ENCODE results near the gene MYL12A. TPM values are rescaled to one million over a fixed set of nuclear protein-coding genes. Genes with fewer than 3 reads are reported as not detected.

Gene MYL12A
- total RNA-seq, 1 donor from 2014 or later: 992 TPM

DNA sequence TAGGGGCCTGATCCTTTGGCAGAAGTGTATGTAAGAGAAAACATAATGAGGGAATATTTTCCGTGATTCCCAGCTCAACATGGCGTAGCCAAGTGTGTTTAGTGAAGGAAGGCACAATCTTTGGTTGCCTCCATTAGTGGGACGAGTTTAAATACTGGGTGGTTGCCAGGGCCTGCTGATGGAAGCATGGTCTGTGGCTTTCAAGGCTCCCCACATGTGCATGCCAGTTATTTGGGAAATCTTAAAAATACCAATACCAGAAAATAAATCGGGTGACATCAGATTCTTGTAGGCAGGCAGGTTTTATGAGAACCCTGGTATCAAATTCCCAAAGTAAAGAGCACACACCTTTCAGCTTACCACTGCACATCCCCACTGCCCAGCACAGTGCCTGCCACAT lies 7.1 kb downstream of the MYL12A start:
- no peak for DNase-seq (ENCODE audit: low read depth)
- H3K4me3 ChIP-seq (ENCODE audit: low read depth, low read length): no peak overlapping the region
- TF ChIP-seq, protein P1, sequence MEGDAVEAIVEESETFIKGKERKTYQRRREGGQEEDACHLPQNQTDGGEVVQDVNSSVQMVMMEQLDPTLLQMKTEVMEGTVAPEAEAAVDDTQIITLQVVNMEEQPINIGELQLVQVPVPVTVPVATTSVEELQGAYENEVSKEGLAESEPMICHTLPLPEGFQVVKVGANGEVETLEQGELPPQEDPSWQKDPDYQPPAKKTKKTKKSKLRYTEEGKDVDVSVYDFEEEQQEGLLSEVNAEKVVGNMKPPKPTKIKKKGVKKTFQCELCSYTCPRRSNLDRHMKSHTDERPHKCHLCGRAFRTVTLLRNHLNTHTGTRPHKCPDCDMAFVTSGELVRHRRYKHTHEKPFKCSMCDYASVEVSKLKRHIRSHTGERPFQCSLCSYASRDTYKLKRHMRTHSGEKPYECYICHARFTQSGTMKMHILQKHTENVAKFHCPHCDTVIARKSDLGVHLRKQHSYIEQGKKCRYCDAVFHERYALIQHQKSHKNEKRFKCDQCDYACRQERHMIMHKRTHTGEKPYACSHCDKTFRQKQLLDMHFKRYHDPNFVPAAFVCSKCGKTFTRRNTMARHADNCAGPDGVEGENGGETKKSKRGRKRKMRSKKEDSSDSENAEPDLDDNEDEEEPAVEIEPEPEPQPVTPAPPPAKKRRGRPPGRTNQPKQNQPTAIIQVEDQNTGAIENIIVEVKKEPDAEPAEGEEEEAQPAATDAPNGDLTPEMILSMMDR (conservative IDR thresholded peaks at IDR 0.05; ENCODE audit: low read depth, low read length): no peak

DNA sequence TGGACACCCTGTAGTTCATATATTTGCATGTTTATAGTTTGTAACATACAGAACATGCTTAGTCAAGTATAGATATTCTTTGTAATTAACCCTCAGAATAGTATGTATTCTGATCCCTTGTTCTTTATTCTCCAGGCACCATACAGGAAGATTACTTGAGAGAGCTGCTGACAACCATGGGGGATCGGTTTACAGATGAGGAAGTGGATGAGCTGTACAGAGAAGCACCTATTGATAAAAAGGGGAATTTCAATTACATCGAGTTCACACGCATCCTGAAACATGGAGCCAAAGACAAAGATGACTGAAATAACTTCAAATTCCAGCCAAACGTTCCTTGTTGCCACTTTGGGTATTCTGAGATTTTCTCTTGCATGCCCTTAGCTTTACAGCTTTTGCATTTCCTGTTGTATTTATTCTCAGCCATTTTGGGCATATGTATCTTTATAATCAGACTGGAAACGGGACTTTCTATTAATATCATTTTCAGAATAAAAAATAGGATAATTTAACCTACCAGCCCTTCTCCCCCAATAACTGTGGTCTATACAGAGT lies 8.1 kb downstream of the MYL12A start:
- no peak overlapping the region for H3K4me3 ChIP-seq (ENCODE audit: low read depth, low read length)
- TF ChIP-seq, protein P1 (conservative IDR thresholded peaks at IDR 0.05; ENCODE audit: low read depth, low read length): no peak
- no peak for DNase-seq (ENCODE audit: low read depth)

DNA sequence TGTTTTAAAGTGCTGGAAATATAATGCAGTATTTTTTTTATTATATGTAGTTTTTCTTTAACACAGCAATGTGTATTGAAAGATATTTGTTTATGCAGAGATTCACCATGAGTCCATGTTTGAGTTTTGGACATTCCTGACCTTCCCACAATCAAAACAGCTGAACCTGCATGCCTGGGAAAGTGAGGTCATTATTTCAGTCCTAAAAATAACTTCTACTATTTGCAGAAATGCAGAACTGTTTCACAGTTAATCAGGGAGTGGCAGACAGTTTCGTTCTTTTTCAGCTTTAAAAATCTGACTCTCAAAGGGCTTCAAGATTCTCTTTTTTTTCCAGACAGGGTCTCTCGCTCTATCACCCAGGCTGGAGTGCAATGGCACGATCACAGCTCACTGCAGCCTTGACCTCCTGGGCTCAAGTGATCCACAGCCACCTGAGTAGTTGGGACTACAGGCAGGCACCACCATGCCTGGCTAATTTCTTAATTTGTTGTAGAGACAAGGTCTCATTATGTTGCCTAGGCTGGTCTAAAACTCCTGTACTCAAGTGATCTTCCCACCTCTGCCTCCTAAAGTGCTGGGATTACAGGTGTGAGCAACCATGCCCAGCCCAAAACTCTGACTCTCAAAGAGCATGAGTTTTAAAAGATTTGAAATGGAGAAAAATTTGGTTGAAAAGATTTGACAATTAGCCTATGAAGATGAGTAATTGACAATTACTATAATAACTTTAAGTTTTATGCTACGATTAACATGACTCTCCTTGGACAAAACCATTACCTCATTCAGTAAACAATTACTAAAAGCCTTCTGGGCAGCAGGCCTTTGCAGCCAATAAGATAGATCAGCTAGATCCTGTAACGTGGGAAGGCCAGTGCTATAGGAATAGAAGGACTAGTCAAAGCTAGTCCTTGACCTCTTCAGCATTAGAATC lies 9.4 kb downstream of the MYL12A start:
- TF ChIP-seq, protein P1 (conservative IDR thresholded peaks at IDR 0.05; ENCODE audit: low read depth, low read length): no peak
- H3K4me3 ChIP-seq (ENCODE audit: low read depth, low read length): no peak overlapping the region
- DNase-seq (ENCODE audit: low read depth): no peak

DNA sequence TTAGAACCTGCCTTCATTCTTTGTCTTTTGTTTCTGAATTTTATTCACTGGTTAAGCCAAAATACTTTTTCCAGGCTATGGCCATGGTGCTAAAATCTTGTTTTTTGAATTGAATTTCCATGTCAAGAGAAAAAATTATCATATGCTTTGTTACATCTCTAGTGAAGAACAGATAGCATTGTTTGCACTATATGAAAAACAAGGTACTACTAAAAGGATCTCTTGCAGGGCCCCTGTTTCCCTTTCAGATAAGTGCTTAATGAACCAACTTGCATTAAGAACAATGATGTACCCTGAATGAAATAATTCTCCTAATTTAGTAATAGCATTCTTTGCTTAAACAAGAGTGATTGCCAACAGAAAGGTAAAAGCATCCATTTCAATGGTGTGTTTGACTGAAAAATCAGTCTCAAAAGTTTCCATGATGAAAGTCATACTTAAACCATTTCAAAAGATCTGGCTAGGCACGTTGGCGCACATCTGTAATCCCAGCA lies 10.1 kb downstream of the MYL12A start:
- H3K4me3 ChIP-seq (ENCODE audit: low read depth, low read length): no peak overlapping the region
- TF ChIP-seq, protein P1 (conservative IDR thresholded peaks at IDR 0.05; ENCODE audit: low read depth, low read length): no peak
- DNase-seq (ENCODE audit: low read depth): no peak

DNA sequence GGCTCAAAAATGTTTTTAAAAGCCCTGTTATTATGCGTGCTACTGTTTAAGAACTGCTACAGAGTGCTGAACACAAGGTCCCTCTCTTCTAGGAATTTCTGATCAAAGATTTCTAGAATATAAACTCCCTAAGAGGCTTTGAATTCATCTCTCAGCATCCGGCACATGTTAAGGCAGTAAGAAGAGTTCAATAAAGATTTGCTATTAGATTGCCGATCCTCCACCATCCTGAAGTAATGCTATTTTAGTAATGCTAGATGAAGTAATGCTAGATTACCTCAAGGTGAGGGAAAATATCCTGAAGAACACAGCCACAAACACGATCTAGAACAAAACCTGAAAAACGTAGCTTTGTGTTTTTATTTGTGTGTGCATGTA lies 13.4 kb downstream of the MYL12A start:
- no peak for DNase-seq (ENCODE audit: low read depth)
- H3K4me3 ChIP-seq (ENCODE audit: low read depth, low read length): peak overlapping the region; percentile 68
- TF ChIP-seq, protein P1 (conservative IDR thresholded peaks at IDR 0.05; ENCODE audit: low read depth, low read length): no peak

DNA sequence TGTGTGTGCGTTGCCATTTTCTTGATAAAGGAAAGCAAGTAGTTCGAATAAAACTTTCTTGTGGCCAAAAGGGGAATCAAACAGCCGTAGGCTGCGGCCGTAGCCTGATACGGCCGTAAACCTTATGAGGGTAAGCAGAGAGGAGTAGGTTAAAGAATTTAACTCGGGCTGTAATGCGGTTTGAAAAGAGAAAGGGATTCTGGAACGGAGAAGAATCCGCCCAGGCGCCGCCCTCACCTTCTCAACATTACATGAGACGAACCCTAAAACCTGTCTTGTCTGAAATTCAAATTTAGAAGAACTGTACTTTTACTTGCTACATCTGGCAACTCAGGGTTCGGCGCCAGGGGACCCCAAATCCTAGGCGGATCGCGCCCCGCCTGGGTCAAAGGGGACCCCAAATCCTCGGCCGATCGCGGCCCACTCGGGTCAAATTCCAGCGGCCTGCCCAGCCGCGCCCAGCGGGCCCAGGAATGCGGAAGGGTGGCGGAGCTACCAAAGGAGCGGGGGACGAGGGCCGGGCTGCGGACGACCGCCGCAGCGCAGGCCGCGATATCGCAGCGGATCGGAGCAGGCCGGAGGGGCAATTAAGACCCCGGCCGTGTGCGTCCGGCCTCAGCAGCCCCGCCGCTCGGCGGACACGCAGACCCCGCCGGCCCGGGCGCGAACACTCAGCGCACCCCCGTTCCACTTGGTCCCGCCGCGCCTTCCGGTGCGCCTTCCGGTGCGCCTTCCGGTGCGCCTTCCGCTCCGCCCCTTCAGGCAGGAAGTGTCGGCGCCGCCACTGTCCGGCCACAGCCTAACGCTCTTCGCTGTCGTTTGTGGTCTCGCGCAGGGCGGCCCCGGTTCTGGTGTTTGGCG lies 14.0 kb downstream of the MYL12A start, which contains the start of gene MYL12B:
Gene MYL12B, plus strand, starts transcription at position 761 of the 861 bp plus-strand sequence. CDS start 10,766 bp downstream, outside the sequence.
- no peak for DNase-seq (ENCODE audit: low read depth)

More for the DNA sequence above, 14.0 kb downstream of the MYL12A start, which contains the start of gene MYL12B:
- TF ChIP-seq, protein P1 (conservative IDR thresholded peaks at IDR 0.05; ENCODE audit: low read depth, low read length): no peak
- peak within 1 kb of the TSS; percentile 68 for H3K4me3 ChIP-seq (ENCODE audit: low read depth, low read length)

Data from epithelial cell of proximal tubule (primary cell).